A673 (cell line): ENCODE data around the gene UMAD1. TPM values are rescaled to one million over a fixed set of nuclear protein-coding genes. Genes with fewer than 3 reads are reported as not detected.
A peak's percentile ranks its signal among the peaks of the same experiment; 100 is the strongest.
"Not testable (repeated sequence)": the region's sequence is repeated elsewhere in the genome, so short reads cannot be mapped to it uniquely, and the experiment has no call there.

Source experiments
- BruUV-seq: library from RNA; stranded (reverse); fragments of 400-500 nt; replicated peaks from 2 replicates; lab custom pipeline; 2021; lab: Mats Ljungman, UMichigan
- CTCF ChIA-PET: fragments of 300-600 bp; sonication (Branson Sonifier 250); formaldehyde crosslinking; loops from one replicate; lab custom pipeline; 2022; ENCODE audit warnings: antibody characterized with exemption; lab: Charles Lee
- POLR2A ChIA-PET: fragments of 300-600 bp; sonication (Branson Sonifier 250); formaldehyde crosslinking; loops from one replicate; lab custom pipeline; 2022; ENCODE audit warnings: antibody characterized with exemption; ENCODE audit not compliant: low non-redundant PET; lab: Charles Lee
- DNase-seq: peaks from one replicate; pipeline ENCODE4 v3.0.0-alpha.2; 2015; ENCODE audit warnings: low spot score
- H3K27ac ChIP-seq: fragments of 200-600 bp; sonication (generic); 2 replicates; pipeline ENCODE4 v1.5.1; 2016; ENCODE audit warnings: mixed run types, low read depth, mild to moderate bottlenecking, mixed read lengths, antibody characterized with exemption, low read length; ENCODE audit not compliant: poor library complexity, severe bottlenecking
- H3K27me3 ChIP-seq: fragments of 200-600 bp; sonication (generic); replicated peaks from 2 replicates; pipeline ENCODE4 v1.6.1; 2017; ENCODE audit warnings: mixed run types, low read depth, mild to moderate bottlenecking, mixed read lengths, antibody characterized with exemption, low read length; ENCODE audit not compliant: insufficient read depth, poor library complexity
- H3K36me3 ChIP-seq: fragments of 200-600 bp; sonication (generic); 2 replicates; pipeline ENCODE4 v1.6.1; 2016; ENCODE audit warnings: mixed run types, mild to moderate bottlenecking, mixed read lengths, antibody characterized with exemption, low read length; ENCODE audit not compliant: insufficient read depth, poor library complexity, severe bottlenecking
- H3K4me1 ChIP-seq: fragments of 200-600 bp; sonication (generic); 2 replicates; pipeline ENCODE4 v1.6.1; 2017; ENCODE audit warnings: mixed run types, mild to moderate bottlenecking, mixed read lengths, antibody characterized with exemption, low read length; ENCODE audit not compliant: insufficient read depth, poor library complexity, severe bottlenecking
- H3K4me3 ChIP-seq: fragments of 200-600 bp; sonication (generic); 2 replicates; pipeline ENCODE4 v1.5.1; 2016; ENCODE audit warnings: low read depth, mixed run types, mild to moderate bottlenecking, mixed read lengths, low read length; ENCODE audit not compliant: poor library complexity, severe bottlenecking
- H3K9me3 ChIP-seq: fragments of 200-600 bp; sonication (generic); 2 replicates; pipeline ENCODE4 v1.6.1; 2016; ENCODE audit warnings: mixed run types, low read depth, mild to moderate bottlenecking, mixed read lengths, antibody characterized with exemption, low read length; ENCODE audit not compliant: poor library complexity, severe bottlenecking
- EZH2 ChIP-seq: fragments of 200-600 bp; sonication (generic); IDR thresholded peaks from 2 replicates; pipeline ENCODE4 v1.6.1; 2017; ENCODE audit warnings: borderline replicate concordance, low read depth, mild to moderate bottlenecking, mixed read lengths, antibody characterized with exemption, low read length; ENCODE audit not compliant: poor library complexity, severe bottlenecking
- intact Hi-C: fragments of 100-400 bp; cut with micrococcal nuclease; formaldehyde crosslinking; loops from one replicate; pipeline ENCODE4 v1.10.0; 2022; ENCODE audit not compliant: unreplicated experiment
- total RNA-seq: library from RNA; stranded (reverse); gene quantifications from 2 replicates; pipeline ENCODE4 v1.2.3, GENCODE V29; 2021
- TF ChIP-seq, protein P1 (sequence below): fragments of 300-800, 200-600 bp; sonication (generic); conservative IDR thresholded peaks from 2 replicates; pipeline ENCODE4 v1.5.1; 2017; ENCODE audit warnings: low read depth, mild to moderate bottlenecking, antibody characterized with exemption, low read length, moderate library complexity, mixed read lengths

The UMAD1 gene
- total RNA-seq, 1 experiment from 2014 or later: 13.5 TPM

DNA sequence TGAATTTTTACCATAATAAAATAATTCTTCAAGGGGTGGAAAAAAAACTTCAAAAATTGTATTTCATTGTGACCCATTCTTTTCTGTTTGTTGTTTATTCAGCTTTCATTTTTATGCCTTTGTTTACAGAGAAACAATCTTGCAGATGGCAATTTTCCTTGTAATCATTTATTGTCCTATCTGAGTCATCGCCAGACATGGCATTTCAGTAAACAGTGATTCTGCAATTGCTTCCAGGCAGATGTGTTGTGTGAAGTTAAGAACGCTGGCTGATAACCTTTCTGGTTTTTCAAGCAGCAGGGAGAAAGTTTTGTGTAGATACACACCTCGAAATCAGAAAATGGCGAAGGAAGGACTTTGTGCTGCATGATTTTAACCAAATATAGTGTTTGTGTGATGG is 158.6 kb downstream of the UMAD1 start:
- TF ChIP-seq, protein P1, sequence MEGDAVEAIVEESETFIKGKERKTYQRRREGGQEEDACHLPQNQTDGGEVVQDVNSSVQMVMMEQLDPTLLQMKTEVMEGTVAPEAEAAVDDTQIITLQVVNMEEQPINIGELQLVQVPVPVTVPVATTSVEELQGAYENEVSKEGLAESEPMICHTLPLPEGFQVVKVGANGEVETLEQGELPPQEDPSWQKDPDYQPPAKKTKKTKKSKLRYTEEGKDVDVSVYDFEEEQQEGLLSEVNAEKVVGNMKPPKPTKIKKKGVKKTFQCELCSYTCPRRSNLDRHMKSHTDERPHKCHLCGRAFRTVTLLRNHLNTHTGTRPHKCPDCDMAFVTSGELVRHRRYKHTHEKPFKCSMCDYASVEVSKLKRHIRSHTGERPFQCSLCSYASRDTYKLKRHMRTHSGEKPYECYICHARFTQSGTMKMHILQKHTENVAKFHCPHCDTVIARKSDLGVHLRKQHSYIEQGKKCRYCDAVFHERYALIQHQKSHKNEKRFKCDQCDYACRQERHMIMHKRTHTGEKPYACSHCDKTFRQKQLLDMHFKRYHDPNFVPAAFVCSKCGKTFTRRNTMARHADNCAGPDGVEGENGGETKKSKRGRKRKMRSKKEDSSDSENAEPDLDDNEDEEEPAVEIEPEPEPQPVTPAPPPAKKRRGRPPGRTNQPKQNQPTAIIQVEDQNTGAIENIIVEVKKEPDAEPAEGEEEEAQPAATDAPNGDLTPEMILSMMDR: no peak
- TF ChIP-seq EZH2: no peak
- no peaks in the 10 kb centered on the region for H3K36me3 ChIP-seq
- H3K9me3 ChIP-seq: no peaks in the 10 kb centered on the region
- no peak overlapping the region for H3K4me3 ChIP-seq
- ChIA-PET CTCF (no interaction called here), POLR2A (no interaction called here)
- H3K4me1 ChIP-seq: peaks cover 4% of the 10 kb centered on the region
- no peak overlapping the region for H3K27ac ChIP-seq
- no peaks in the 10 kb centered on the region for H3K27me3 ChIP-seq
- intact Hi-C loops: no loop called here
- DNase-seq: no peak
- no TSS peak for BruUV-seq

DNA sequence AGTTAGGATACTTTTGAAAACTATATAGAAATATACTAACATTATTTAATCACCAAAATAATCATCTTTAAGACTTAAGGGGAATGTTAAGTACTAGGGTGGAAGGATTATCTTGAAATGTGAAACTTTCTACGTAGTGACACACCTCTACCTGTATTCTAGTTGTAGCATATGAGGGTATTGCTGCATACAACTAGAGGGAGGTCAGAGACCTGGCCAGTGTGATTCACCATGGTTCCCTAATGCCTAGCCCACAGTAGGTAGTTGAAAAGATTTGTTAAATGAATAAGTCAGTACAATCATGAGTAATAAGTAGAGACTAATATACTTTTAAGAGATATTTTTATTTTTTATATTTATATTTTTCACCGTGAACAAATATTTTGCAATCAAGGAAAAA is 162.0 kb downstream of the UMAD1 start:
- H3K9me3 ChIP-seq: no peaks in the 10 kb centered on the region
- H3K4me1 ChIP-seq: peaks cover 4% of the 10 kb centered on the region
- no peak for DNase-seq
- intact Hi-C loops: no loop called here
- H3K27ac ChIP-seq: no peak overlapping the region
- ChIA-PET POLR2A (no interaction called here), CTCF (no interaction called here)
- TF ChIP-seq EZH2: no peak
- TF ChIP-seq, protein P1: no peak
- BruUV-seq: no TSS peak
- H3K27me3 ChIP-seq: no peaks in the 10 kb centered on the region
- no peaks in the 10 kb centered on the region for H3K36me3 ChIP-seq
- H3K4me3 ChIP-seq: no peak overlapping the region

DNA sequence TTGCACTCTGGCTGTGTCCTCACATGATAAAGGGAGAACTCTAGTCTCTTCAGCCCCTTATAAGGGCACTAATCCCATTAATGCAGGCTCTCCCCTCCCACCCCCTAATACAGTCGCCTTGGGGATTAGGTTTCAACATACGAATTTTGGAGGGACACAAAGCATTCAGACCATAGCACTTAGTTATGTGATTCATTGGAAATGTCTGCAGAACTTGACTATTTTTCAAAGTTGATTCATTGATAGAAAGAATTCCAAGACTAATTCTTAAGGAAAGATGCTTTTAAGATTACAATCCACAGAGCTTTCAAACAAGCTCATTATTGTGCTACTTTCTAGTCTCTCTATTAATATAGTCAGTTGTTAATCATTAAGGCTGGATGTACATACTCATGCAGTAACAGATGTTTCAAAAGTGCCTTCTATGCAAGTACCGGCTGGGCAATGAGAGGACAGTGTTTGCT is 163.2 kb downstream of the UMAD1 start:
- DNase-seq: peak; percentile 49
- H3K9me3 ChIP-seq: no peaks in the 10 kb centered on the region
- no peak for TF ChIP-seq EZH2
- TF ChIP-seq, protein P1: no peak
- POLR2A ChIA-PET: no interaction called here
- intact Hi-C loops: no loop called here
- no peak overlapping the region for H3K27ac ChIP-seq
- peaks cover 16% of the 10 kb centered on the region for H3K4me1 ChIP-seq
- H3K27me3 ChIP-seq: no peaks in the 10 kb centered on the region
- H3K36me3 ChIP-seq: no peaks in the 10 kb centered on the region
- no TSS peak for BruUV-seq
- CTCF ChIA-PET: no interaction called here
- no peak overlapping the region for H3K4me3 ChIP-seq

DNA sequence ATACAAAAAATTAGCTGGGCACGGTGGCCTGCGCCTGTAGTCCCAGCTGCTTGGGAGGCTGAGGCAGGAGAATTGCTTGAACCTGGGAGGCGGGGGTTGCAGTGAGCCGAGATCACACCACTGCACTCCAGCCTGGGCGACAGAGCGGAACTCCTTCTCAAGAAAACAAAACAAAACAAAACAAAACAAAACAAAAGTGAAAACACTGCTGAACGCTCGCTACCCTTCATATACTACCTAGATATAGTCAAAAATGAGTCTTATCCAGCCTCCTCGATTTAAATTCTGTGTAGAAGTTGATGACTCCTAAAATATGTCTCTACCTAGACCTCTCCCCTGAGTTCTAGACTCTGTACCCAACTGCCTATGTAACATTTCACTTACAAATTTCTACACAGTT is 164.3 kb downstream of the UMAD1 start:
- DNase-seq, CTCF ChIA-PET, BruUV-seq, H3K27me3 ChIP-seq, H3K36me3 ChIP-seq, H3K4me3 ChIP-seq, H3K27ac ChIP-seq, H3K9me3 ChIP-seq, intact Hi-C loops, POLR2A ChIA-PET: not testable (repeated sequence)
- H3K4me1 ChIP-seq: peaks cover 17% of the 10 kb centered on the region
